ENCODE measurements around the gene RFX2.

The RFX2 gene

GRCh38 chr19:5955636-5955935, 154.7 kb downstream of the RFX2 start:
- DNase-seq (ENCODE audit: low read depth) = no peak

GRCh38 chr19:5954293-5954692, 156.0 kb downstream of the RFX2 start:
- DNase-seq (ENCODE audit: low read depth) = no peak

GRCh38 chr19:5953680-5954213, 156.6 kb downstream of the RFX2 start:
- peak; percentile 16 for DNase-seq (ENCODE audit: low read depth)

- DNase-seq (ENCODE audit: low read depth) = no peak
These were observed 157.2 kb downstream of the RFX2 start for GRCh38 chr19:5953030-5953589.

GRCh38 chr19:5952193-5953029, 157.9 kb downstream of the RFX2 start:
- DNase-seq (ENCODE audit: low read depth) = no peak

GRCh38 chr19:5951338-5951861, 158.9 kb downstream of the RFX2 start:
- no peak for DNase-seq (ENCODE audit: low read depth)

- no peak for DNase-seq (ENCODE audit: low read depth)
These were observed 159.6 kb downstream of the RFX2 start for GRCh38 chr19:5950741-5951140.

- peak; percentile 36 for DNase-seq (ENCODE audit: low read depth)
These were observed 160.5 kb downstream of the RFX2 start for GRCh38 chr19:5949792-5950305.

- DNase-seq (ENCODE audit: low read depth) = no peak
These were observed 161.3 kb downstream of the RFX2 start for GRCh38 chr19:5948752-5949564.

GRCh38 chr19:5947435-5947834, 162.9 kb downstream of the RFX2 start:
- no peak for DNase-seq (ENCODE audit: low read depth)

- no peak for DNase-seq (ENCODE audit: low read depth)
These were observed 166.7 kb downstream of the RFX2 start for GRCh38 chr19:5943623-5944022.

Measured in stimulated activated CD4-positive, alpha-beta T cell treated with anti-CD3 and anti-CD28 coated beads, Interleukin-2, amount 100 ng/mL, for 4 hours (primary cell).